Duodenal mucosa (tissue), 2 donors: ENCODE data around the gene GMPPB.
"Not testable (repeated sequence)": the region's sequence is repeated elsewhere in the genome, so short reads cannot be mapped to it uniquely, and the experiment has no call there.

Source experiments
- H3K27ac ChIP-seq: one replicate; pipeline ENCODE4 v1.7.0; 2013; ENCODE audit warnings: low read depth, low read length
- H3K27me3 ChIP-seq, 2 donors: one replicate each; pipeline ENCODE4 v1.7.0; 2013; ENCODE audit warnings: low read length in 2 of 2, control low read depth in 1 of 2; ENCODE audit not compliant: insufficient read depth in 2 of 2, control insufficient read depth in 1 of 2
- H3K36me3 ChIP-seq, 2 donors: one replicate each; pipeline ENCODE4 v1.7.0; 2013; ENCODE audit warnings: low read length in 2 of 2, control low read depth in 1 of 2; ENCODE audit not compliant: insufficient read depth in 2 of 2, control insufficient read depth in 1 of 2
- H3K4me1 ChIP-seq, 2 donors: one replicate each; pipeline ENCODE4 v1.7.0; 2013; ENCODE audit warnings: low read length in 2 of 2, control low read depth in 1 of 2; ENCODE audit not compliant: insufficient read depth in 2 of 2, control insufficient read depth in 1 of 2
- H3K4me3 ChIP-seq, 2 donors: one replicate each; pipeline ENCODE4 v1.7.0; 2013; ENCODE audit warnings: low read length in 2 of 2, low read depth in 1 of 2
- H3K9ac ChIP-seq, 2 donors: one replicate each; pipeline ENCODE4 v1.7.0; 2013; ENCODE audit warnings: low read length in 2 of 2, low read depth in 1 of 2
- H3K9me3 ChIP-seq, 2 donors: one replicate each; pipeline ENCODE4 v1.7.0; 2013; ENCODE audit warnings: low read length in 2 of 2, control low read depth in 1 of 2; ENCODE audit not compliant: control insufficient read depth in 1 of 2

The GMPPB gene

DNA sequence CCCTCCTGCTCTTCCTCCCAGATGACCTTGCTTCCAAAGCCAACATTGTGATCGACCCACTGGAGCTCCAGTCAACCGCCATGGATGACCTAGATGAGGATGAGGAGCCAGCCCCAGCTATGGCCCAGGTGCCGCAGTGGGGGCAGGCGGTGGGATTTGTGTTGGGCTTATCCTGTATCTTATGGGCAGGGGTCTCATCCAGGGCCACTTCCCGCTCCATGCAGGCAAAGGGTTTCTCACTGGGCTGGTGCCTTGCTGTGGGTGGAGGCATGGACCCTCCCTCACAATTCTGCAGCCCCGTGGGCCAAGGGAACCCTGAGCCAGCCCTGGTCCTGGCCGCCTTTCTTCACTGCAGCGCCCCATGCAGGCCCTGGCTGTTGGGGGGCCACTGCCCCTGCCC, 19.1 kb downstream of the GMPPB start:
- peaks cover 48 to 74% of the 10 kb centered on the region in 2 donors for H3K36me3 ChIP-seq
- no peak overlapping the region for H3K4me3 ChIP-seq
- H3K27ac ChIP-seq, result no peak overlapping the region
- no peaks in the 10 kb centered on the region for H3K4me1 ChIP-seq
- no peaks in the 10 kb centered on the region for H3K27me3 ChIP-seq
- no peak overlapping the region for H3K9ac ChIP-seq
- H3K9me3 ChIP-seq, result no peaks in the 10 kb centered on the region

DNA sequence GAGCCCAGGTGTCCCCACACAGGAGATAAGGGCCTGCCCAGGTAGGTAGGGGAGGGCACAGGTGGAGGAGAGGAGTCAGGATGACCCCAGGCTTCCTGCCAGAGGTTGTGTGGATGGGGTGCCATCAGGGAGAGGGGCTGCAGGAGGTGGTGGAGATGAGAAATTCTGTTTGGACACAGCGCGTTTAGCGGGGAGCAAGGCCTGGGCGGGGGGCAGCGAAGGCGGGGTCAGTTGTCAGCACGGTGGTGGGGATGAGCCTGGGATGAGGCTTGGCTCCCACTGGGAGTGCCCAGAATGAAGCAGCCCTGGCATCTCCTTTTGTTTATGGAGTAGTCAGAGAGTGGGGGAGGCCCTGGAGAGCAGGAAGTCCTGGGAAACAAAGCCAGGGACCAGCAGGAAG, 19.8 kb downstream of the GMPPB start:
- no peaks in the 10 kb centered on the region for H3K27me3 ChIP-seq
- H3K27ac ChIP-seq, result no peak overlapping the region
- H3K9me3 ChIP-seq, result no peaks in the 10 kb centered on the region
- H3K36me3 ChIP-seq, result peaks cover 49 to 80% of the 10 kb centered on the region in 2 donors
- H3K4me3 ChIP-seq, result no peak overlapping the region
- no peaks in the 10 kb centered on the region for H3K4me1 ChIP-seq
- no peak overlapping the region for H3K9ac ChIP-seq

DNA sequence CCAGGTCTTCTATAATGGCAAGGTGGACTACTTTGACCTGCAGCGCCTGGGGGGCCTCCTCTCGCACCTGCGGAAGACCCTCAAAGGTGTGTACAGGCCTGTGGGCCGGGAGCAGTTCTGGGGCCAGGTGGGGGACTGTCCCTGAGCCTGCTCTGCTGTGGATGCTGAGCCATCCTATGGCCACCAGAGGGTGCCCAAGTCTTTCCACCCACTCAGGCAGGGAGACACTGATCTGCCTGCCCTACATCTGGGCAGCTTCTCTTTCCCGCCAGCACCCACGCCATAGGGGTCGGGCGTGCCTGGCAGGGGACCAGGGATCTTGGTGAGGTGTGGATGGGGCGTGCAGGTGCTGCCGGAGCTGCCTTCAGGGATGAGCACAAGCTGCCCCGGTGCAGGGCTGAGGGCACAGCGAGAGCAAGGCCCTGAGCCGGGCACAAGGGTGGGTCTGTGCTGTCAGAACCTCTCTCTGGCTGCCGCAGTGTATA, 20.3 kb downstream of the GMPPB start:
- Histone ChIP-seq H3K4me1 (no peaks in the 10 kb centered on the region), H3K27me3 (no peaks in the 10 kb centered on the region), H3K27ac (no peak overlapping the region), H3K9me3 (no peaks in the 10 kb centered on the region), H3K36me3 (peaks cover 49 to 82% of the 10 kb centered on the region in 2 donors), H3K9ac (no peak overlapping the region), H3K4me3 (no peak overlapping the region)

DNA sequence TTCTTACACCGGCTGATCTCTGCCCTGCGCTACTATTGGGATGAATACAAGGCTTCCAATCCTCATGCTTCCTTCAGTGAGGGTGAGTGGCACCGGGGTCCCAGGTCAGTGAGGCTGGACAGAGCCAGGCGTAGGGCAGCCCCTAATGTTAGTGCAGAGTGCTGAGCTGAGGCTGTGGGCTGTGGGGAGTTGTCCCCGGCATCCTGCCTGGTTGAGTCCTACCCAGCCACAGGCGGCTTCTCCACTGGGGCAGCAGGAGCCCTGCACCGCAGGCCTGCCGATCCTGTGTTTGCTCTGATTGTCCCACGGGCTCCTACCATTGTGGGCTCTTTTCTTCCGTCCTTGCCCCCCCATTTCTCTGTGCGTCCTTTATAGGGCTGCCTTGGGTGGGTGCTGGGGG, 21.1 kb downstream of the GMPPB start:
- H3K27ac ChIP-seq, result no peak overlapping the region
- H3K4me3 ChIP-seq, result no peak overlapping the region
- no peak overlapping the region for H3K9ac ChIP-seq
- no peaks in the 10 kb centered on the region for H3K9me3 ChIP-seq
- H3K36me3 ChIP-seq, result peaks cover 45 to 84% of the 10 kb centered on the region in 2 donors
- no peaks in the 10 kb centered on the region for H3K4me1 ChIP-seq
- H3K27me3 ChIP-seq, result no peaks in the 10 kb centered on the region

DNA sequence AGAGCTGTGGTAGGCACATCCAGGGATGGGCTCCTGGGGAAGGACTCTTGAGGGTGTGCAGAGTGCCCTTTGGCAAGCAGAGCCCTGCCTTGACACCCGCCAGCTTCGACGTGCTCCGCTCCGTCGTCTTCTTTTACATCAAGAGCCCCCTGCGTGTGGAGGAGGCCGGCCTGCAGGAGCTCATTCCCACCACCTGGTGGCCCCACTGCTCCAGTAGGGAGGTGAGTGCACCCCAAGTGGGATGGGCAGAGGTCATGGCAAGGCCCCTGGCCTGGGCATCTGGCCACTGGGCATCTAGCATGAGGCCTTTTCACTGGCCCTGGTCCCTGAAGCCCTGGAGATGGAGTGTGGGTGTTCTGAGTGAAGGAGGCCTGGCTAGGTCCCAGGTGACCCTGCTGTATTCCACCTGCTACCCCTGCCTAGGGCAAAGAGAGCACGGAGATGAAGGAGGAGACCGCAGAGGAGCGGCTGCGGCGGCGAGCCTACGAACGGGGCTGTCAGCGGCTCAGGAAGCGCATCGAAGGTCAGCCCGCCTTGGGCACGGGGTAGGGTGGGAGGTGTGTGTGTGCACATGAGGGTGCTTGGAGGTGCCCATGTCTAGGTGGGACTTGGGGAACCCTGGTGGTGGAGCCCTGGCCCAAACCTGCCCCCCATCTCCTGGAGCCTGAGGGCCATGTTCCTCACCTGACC, 22.2 kb downstream of the GMPPB start:
- Histone ChIP-seq H3K4me1 (no peaks in the 10 kb centered on the region), H3K36me3 (peaks cover 49 to 82% of the 10 kb centered on the region in 2 donors), H3K27ac (no peak overlapping the region), H3K4me3 (no peak overlapping the region), H3K27me3 (no peaks in the 10 kb centered on the region), H3K9ac (no peak overlapping the region), H3K9me3 (no peaks in the 10 kb centered on the region)

DNA sequence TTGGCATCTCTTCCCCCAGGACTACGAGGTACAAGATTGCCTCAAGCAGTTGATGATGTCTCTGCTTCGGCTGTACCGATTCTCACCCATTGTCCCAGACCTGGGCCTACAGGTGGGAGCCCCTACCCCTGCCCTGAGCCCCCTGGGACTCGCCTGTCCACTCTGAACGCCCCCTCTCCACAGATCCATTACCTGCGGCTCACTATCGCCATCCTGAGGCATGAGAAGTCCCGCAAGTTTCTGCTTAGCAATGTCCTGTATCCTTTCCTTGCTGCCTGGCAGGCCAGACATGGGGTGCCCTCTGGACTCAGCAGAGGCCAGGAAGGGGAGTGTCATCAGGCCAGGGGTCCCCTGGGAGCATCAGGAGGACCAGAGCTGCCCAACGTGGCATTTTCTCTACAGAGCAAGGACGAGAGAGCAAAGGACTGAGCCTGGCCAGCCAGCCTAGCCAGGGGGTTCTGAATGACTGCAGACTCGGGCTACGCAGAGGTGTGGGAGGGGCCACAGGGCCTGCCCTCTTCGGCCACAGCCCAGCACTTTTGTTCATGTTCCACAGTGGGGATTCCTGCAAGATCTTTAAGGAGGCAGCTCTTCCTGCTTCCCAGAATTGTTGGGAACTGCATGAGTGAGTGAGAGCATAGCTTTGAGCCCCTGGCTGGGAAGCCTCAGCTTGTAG, 23.2 kb downstream of the GMPPB start:
- Histone ChIP-seq H3K27ac (no peak overlapping the region), H3K9ac (no peak overlapping the region), H3K4me1 (no peaks in the 10 kb centered on the region), H3K27me3 (no peaks in the 10 kb centered on the region), H3K4me3 (no peak overlapping the region), H3K9me3 (no peaks in the 10 kb centered on the region), H3K36me3 (peaks cover 49 to 72% of the 10 kb centered on the region in 2 donors)

DNA sequence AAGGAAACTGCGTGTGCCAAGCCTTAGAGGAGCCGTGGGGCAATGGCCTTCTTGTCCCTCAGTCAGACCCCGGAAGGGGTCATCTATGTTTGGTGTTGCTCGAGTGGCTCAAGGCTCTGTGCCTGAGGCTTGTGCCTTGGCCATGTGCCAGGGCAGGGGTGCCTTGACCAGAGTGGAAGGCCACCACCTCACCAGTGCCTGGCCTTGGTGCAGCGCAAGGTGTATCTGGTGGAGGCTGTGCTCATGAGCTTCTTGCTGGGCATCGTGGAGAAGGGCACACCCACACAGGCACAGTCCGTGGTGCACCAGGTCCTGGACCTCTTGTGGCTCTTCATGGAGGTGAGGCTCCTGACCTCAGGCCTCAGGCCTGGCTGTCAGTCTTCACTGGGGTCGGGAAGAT, 23.7 kb downstream of the GMPPB start:
- Histone ChIP-seq H3K4me1 (no peaks in the 10 kb centered on the region), H3K4me3 (no peak overlapping the region), H3K9me3 (no peaks in the 10 kb centered on the region), H3K36me3 (peaks cover 45 to 67% of the 10 kb centered on the region in 2 donors), H3K9ac (no peak overlapping the region), H3K27ac (no peak overlapping the region), H3K27me3 (no peaks in the 10 kb centered on the region)

DNA sequence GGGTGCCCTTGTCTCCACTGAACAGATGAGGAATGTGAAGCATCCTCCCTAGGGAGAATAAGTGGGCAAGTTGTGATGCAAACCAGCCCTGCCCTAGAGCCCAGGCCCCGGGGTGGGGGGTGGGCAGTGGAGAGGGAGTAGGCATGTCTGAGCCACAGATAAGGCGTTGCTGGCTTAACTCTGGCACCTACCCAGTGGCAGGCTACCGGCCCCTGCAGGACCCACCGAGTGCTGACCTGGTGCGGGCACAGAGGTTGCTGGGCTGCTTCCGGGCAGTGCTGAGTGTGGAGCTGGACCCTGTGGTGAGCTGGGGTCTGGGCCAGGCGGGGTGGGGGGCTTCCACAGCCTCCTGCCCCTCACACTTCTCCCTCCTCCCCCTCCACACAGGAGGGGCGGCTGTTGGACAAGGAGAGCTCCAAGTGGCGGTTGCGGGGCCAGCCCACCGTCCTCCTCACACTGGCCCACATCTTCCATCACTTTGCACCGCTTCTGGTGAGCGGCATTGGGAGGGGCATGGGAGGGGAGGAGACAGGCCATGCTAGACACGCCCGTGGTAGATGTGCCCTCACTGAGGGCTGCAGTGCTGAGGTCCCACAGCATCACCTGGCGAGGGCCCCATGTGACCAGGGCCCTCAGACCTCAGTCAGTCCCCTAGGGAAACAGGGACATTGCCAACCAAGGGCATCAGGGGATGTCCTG, 24.3 kb downstream of the GMPPB start:
- H3K4me1 ChIP-seq, result no peaks in the 10 kb centered on the region
- H3K27ac ChIP-seq, result no peak overlapping the region
- H3K9me3 ChIP-seq, result no peaks in the 10 kb centered on the region
- H3K4me3 ChIP-seq, result no peak overlapping the region
- H3K9ac ChIP-seq, result no peak overlapping the region
- peaks cover 41 to 61% of the 10 kb centered on the region in 2 donors for H3K36me3 ChIP-seq
- no peaks in the 10 kb centered on the region for H3K27me3 ChIP-seq

DNA sequence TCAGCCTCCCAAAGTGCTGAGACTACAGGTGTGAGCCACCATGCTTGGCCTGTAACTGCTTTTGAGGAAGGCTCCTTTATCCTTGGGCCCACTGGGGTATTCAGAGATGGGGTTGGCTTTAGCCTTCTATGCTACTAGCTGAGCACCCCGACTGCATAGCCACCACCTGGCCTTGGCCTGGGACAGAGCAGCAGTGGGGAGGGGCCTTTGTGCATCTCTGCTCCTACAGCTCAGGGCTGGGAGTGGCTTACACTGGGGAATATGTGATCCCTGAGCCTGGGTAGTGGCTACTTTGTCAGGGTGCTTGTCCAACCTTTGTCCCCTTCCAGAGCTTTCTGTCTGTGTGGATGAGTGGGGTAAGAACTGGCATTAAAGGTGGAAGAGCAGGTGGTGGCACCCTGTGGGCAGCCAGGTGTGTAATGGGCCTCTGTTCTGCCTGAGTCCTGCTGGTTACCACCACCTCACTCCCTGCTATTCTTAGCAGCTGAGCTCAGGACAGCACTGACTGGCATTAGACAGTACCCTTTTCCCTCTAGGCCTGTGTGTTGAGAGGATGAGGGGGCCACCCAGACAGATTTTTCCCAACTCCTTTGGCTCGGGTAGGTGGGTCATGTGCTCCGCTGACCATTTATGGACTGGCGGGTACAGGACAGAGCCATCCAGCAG, 28.3 kb downstream of the GMPPB start:
- peaks cover 0 to 12% of the 10 kb centered on the region in 2 donors for H3K4me1 ChIP-seq

More for the DNA sequence above, 28.3 kb downstream of the GMPPB start:
- H3K27ac ChIP-seq, H3K9me3 ChIP-seq, H3K9ac ChIP-seq, H3K27me3 ChIP-seq, H3K4me3 ChIP-seq: not testable (repeated sequence)
- H3K36me3 ChIP-seq, result peaks cover 11 to 33% of the 10 kb centered on the region in 2 donors
